Hematopoietic multipotent progenitor cell treated with erythropoietin and hydrocortisone succinate and interleukin-3 and kit ligand, for 15 days (in vitro differentiated cells): ENCODE data around the gene SCUBE1.
A peak's percentile ranks its signal among the peaks of the same experiment; 100 is the strongest.

ENCODE experiments used
- DNase-seq: peaks from one replicate; pipeline ENCODE4 v3.0.0-alpha.2; 2015; ENCODE audit warnings: low spot score

Gene SCUBE1

DNA sequence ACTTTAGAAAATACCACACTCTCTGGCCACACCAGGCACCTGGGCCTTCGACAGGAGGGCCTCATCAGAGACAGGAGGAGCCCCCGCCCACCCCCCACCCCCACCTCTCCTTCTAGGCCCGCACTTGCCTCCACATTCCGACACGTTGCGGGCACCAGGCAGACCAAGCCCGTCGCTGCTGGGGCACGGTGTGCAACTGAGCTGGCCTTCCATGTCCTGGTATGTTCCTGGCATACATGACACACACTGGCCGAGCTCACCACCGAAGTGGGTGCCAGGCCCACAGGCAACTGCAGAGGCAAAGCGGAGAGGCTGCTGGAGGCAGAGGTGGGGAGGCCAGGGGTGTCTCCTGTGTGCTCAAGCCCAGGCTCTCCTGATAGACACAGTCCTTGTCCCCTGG is 129.2 kb downstream of the SCUBE1 start:
- DNase-seq: no peak

DNA sequence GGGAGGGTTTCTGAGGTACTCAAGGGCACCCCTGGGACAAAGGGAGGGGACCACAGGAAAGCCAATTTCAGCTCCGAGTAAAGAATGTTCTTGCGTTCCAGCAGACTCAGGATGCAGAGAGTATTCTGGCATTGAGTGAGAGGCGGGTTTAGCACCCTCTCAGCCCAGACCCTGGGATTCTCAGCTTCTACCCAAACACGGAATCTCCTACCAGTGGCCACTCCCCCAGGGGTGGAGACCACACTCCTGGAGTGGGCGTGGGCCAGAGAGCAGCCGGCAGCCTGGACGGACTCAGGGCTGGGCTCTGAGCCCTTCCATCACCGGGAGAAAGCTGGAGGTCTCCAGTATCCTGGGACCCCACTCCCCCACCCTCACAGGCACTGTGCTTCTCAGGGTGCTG is 130.1 kb downstream of the SCUBE1 start:
- DNase-seq: no peak

DNA sequence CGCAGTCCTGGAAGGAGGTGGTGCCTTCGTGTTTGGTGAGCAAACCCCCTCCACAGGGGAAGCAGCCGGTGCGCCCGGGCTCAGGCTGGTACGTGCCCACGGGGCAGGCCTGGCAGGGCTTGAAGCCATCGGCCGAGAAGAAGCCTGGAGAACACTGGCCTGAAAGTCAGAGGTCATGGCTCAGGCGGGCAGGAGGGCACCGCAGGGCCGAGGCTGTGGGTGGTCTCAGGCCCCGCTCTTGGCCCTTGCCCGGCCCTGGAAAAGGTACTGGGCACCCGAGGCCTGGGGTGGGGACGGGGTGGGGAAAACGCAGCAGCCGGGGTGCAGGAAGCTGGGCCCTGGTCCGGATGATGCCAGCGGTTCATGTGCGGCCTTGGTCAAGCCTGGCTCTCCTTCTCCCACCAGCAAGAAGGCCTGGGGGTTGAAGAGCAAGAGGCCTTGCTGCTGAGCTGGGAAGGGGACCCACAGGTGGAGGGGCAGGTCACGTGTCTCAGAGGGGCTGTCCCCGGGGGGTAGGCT is 130.7 kb downstream of the SCUBE1 start:
- no peak for DNase-seq

DNA sequence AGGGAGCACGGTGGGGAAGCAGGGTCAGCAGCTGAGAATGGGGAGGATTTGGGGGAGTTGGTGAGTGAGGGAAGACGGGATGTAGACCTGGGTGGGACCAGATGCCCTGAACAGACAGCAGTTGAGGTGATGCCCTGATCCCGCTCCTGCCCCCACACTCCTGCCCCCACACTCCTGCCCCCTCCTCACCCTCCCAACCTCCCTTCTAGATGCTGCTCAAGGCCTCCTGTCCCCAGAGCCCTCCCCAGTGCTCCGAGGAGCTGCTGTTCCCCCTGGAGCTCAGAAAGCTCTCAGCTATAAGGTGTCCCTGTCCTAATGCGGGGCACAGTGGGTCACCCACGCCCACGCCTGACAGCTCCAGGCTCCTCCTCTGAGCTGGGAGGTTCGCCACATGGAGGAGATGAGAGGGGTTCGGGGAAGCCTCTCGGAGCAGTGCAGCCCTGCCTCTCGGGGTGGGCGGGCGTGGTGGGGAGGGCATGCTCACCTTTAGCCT is 131.2 kb downstream of the SCUBE1 start:
- DNase-seq: no peak

DNA sequence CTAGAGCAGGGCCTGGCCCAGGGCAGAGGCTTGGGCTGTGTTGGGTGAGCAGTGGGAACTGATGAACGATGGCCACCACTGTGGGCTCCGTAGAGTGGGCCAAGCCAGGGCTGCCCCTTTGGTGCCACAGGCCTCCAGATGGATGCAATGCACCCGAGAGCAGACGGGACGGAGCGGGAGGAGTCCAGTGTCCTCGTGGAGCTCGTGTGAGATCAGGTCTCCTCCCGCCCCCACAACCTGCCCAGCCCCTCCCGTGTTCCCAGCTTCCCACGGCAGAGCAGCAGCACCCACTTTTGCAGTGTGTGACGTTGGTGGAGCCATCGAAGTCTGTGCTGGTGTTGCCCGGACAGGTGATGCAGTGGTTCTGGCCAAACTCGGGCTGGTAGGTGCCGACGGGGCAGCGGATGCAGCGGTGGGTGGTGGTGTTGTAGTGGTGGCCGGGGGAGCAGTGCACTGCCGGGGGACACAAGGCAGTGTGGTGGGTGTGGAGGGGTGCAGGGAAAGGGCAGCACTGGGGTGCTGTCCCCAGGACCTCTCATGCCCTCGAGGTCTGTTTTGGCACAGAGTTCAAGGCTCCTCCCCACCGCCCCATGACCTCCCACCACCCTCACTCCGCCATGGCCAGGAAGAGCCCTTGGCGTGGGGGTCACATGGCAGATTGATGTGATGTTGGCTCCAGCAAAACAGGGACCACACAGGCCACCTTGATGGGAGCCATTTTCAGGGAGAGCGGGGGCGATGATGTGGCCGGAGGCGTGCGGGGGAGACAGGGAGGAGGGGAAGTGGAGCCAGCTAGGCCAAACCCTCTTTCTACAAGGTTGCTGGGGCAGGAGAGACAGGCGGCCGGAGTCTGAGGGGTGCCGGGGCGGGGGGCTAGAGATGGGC is 132.3 kb downstream of the SCUBE1 start:
- DNase-seq: no peak

DNA sequence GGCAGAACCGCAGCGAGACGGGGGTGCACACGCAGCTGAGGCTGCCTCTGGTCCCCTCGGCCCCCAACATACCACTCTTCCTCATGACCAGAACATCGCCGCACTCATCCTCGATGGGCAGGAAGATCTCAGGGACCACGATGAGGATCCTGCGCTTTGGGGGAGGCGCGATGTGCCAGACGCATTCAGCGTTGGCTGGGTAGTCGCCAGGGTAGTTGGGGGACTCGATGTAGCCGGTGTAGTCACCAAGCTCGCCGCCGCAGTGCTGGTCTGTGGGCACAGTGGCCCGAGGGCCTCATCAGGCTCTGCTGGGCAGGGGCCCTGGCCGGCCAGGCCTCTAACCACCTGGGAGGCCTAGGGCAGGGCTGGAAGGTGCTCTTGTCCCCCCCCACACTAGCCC is 133.2 kb downstream of the SCUBE1 start:
- no peak for DNase-seq

DNA sequence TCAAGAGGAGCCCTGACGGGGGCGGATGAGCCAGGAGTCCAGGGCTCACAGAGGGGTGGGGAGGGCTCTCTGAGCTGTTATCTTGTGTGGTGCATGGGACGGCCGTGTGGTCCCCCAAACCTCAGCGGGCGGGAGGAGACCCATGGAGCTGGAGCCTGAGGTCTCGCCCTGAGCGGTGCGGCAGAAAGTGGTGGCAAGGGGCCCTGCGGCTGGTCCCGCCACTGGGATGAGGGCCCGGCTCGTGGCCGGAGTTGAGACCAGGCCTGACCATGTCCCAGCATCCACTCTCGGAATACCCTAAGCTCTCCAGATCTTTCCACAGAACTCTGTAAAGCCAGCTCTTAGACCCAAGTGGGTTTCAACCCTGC is 133.7 kb downstream of the SCUBE1 start:
- no peak for DNase-seq

DNA sequence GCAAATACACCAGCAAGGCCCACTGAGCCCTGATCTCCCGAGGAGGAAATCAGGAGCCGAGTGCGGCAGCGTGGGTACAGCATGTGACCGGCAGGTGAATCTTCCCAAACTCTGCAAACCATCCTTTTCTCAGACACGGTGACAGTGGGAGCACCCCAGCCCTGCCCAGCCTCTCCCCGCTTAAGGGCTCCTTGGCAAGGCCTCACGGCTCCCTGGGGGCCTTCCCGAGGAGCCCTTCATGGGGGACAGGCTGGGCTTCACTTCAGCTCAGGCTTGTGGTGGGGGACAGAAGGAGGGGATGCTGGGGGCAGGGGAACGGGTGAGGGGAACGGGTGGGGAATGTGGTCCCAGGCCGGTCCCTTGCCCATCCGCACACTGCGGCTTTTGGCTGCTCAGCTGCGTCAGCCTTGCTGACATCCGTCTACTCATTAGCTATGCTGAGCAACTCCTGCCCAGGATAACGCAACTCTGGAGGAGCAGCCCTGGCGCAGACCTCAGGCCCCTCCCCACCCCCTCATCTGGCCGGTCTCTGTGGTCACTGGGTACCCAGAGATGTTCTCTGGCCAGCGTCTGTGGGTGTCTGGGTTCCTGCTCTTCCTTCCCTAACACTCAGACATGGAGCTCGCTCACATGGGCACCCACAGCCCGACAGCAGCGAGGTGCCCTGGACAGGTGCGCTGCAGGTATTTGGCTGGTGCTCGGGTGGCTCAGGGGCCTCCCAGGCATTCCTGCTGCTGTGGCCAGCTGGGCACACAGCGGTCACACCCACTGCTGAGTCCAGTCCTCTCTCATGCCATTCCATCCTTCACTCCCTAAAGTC is 134.3 kb downstream of the SCUBE1 start:
- DNase-seq: no peak

DNA sequence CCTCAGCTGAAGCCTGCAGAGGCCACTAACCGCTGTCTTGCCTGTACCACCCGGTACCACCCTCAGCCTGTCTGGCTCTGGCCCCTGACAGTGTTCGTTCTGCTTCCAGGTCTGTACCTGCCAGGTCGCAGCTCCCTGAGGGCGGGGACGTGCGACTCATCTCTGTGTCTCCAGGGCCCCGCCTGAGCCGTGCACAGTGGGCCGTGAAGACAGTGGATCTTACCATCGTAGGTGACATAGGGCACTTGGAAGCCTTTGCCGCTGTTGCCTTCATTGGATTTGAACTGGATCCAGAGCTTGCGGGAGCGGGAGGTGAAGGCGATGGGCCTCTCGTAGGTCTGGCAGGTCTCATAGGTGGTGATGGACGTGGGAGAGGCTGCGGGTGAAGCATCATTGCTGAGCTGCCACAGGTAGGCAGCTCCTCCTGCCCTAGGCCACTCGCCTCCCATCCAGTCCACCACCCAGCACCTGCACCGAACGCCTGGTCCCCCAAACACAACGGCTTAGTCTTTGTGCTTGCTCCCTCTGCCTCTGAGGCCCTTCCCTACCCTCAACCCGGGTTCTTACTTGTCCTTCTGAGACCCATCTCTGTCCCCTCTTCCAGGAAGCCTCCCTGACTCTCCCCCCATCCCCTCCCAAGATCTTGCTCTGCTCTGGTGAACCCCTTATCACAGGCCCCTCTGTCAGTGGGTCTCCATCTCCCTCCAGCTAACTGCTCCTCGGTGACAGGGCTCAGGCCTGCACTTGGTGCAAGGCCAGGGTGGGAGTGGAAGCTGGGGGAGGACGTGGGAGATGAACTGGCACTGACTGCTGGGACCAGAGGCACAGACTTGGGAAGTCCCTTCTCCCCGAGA is 135.1 kb downstream of the SCUBE1 start:
- DNase-seq: no peak

DNA sequence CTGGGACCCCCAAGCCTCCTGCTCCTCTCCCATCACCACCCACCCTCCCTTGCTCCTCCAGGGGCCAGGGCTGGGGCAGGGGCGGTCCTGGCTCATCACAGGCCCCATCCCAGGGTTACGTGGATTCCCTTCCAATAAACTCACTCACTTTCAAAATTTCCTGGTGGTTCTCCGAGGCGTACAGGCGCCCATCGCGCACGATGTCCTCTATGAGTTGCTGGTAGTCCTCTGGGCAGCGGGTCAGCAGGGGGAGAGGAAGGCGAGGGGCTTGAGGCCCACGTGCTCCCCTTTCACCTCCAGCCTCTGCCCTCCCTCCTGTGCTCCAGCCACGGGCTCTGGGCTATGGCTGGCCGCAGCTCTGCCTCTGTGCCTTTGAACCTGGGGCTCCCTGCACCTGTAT is 135.8 kb downstream of the SCUBE1 start:
- no peak for DNase-seq

DNA sequence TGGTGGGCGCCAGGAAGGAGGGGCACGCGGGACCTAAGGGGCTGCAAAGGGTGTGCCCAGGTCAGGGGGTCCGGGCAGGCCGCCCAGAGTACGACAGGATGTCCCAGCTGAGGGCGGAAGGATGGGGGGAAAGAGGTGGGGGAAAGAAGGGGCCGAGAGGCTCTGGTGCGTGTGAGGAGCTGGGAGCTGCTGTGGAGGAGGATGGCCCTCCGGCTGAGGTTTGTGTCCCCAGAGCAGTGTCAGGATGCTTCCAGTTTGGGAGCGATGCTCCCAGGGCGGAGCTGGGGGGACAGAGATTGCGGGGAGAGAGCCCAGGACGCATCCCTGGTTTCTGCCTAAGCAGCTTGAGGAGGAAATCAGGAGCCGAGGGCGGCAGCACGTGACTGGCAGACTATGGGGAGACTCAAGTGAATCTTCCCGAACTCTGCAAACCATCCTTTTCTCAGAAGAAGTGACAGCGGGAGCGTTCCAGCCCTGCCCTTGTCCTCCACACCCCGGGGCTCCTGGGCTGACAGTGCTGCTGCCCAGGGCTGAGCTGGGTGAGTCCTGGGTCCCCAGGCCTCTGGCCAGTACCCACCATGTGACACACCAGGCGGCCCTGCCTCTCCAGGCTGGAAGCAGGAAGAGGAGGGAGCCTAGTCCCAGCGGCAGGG is 136.5 kb downstream of the SCUBE1 start:
- DNase-seq: no peak

DNA sequence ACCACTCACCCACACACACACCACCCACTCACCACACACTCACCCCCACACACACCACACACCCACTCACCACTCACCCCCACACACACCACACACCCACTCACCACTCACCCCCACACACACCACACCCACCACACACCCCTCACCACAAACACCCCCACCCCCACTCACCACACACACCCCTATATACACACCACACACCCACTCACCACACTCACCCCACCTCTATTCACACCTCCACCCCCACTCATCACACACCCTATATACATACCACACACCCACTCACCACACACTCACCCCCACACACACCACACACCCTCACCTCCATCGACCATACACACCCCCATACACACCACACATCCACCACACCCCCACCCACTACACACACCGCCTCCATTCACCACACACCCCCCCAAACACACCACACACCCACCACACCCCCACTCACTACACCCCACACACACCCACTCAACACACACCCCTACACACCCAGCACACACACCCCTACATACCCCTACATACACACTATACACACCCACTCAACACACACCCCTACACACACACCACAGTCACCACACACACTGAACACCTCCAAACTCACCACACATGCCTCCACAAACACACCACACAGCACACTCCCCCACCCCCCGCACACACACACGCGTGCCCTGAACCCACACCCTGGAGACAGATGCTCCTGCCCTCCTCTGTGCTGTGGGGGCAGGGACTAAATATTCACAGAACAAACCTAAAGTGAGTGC is 137.2 kb downstream of the SCUBE1 start:
- DNase-seq: no peak

DNA sequence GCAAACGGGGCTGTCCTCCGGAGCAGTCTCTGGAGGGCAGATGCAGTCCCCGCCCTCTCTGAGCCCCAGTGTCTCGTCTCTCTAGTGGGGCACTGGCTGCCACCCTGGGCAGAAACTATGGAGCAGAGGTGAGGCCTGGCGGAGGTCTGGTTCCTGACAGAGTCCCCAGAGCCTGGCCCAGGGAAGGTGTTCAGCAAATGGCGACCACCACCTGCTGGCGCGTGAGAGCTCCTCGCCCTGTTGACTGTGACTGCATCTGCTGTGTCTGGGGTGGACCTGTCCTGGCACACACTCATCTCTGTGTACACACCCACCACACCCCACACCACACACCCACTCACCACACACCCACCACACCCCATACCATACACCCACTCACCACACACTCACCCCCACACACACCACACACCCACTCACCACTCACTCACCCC is 137.9 kb downstream of the SCUBE1 start:
- peak; percentile 27 for DNase-seq

DNA sequence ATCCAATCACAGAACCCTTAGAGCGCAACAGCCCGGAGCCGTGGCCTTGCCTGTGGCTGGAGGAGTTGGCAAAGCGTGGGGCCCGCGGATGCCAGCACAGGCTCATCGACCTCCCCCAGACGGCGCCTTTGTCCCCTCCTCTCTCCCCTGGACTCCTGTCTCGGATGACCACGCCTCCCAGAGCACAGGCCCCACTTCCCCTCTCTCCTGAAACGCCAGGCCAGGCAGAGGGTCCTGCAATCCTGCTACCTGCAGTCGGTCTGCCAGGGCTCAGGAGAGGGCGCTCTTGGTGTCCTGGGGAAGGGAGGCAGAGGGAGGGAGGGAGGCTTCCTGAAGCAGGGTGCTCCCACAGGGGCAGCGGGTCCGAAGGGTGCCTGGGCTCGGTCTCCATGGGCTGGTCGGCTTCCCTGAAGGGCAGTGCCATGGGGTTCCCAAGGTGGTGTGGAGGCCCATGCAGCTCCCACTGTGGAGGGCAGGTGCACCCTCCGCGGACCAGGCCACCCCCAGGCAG is 139.6 kb downstream of the SCUBE1 start:
- DNase-seq: no peak

DNA sequence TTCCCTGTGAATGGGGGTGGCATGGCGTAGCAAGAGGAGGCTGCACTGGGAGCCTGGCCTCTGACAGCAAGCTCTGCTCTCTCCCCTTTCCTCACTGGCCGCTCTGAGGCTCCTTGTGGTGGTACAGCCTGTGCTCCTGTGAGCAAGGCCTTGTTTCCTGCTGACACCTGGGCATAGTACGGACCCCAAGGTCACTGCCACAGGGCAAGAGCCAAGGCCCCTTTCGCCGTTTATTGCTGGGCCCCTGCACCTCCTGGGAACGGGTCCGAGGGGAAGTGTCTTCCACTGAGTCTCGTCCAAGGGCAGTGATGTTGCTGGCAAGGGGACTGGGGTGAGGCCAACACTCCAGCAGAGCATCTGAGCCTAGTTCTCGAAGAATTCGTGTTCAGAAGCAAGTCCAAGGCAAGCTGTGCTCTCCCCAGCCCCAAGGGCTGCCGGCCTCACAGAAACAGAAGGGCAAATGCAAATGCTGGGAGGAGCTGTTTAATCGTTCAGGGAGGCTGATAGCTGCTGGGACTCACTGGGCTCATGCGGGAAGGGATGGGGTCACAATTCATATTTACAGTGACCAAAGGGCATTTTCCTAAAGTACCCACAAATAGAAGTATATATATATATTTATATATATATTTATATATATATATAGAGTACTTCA is 140.3 kb downstream of the SCUBE1 start:
- DNase-seq: no peak

DNA sequence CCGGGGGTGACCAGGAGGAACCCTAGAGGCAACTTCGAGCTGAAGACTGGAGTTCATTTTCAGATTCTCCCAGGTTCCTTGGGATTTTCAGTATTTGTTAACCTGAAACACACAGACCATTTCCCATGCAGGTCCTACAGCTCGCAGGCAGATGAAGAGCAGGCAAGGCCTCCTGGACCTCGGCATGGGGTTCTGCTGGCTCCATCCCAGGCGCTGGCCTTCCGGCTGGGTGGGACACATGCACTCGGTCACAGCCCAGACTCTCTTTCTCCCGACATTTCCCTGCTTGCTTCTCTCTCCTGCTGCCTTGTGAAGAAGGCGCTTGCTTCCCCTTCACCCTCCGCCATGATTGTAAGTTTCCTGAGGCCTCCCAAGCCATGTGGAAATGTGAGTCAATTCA is 140.8 kb downstream of the SCUBE1 start:
- no peak for DNase-seq

DNA sequence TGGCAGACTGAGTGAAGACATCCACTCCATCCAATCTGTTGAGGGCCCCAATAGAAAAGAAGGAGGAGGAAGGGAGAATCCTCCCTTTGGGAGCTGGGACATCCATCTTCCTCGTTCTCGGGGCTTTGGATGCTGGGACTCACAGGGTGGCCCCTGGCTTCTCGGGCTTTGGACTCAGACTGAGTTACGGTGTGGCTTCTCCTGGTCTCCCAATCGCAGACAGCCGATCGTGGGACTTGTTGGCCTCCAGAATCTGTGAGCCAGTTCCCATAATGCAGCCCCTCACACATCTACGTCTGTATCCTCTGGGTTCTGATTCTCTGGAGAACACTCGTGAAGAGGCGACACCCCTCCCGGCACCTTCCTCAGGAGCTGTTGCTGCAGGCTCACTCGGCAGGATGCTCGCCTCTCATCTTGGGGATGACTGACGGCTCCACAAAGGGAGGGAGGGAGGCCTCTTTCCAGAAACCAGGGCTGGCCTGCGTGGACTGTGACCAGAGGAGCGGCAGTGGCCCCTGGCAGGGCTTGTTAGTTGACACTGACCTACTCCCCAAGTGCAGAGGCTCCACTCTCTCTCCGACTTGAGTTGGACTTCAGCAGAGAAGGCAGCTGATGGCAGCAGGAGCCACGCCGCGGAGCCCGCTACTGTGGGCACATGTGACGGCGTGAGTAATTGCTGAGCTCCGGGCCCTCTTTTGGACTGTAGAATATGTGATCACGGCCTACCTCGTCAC is 141.5 kb downstream of the SCUBE1 start:
- DNase-seq: no peak

DNA sequence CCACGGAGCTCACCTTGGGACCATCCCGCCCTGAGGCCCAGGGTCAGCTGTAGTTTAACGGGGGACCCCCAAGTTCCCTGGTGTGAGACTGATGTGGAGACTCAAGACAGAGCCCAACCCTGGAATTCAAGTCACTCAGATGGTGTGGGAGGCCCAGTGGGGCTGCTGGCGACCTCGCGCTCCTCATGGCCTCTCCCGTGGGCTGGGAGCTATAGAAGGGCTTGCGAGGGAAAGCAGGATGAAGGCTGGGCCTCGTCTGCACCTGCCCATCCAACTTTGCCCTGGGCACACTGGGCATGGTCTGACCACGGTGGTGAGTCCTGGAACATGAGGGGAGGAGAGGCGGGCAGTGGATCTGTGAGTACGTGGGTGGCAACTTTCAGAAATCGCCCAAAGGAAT is 142.6 kb downstream of the SCUBE1 start:
- no peak for DNase-seq

DNA sequence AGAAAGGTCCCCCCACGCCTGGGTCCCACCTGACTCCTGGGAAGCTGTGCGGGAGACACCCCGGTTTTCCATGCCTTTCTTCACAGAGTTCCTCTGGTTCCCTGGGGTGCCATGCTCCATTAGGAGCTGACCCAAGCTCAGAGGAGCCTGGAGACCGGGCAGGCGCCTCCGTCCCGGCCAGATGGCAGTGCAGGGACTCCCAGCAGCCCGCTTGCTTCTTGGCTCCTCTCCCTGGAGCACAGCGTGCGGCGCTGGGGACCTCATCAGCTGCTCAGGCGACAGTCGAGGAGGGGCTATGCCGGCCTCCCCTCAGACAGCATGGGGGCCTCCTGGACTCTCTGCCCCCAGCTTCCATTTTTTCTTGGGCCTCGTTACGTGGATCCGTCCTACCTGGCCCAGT is 143.1 kb downstream of the SCUBE1 start:
- DNase-seq: no peak
